GM18502 (cell line): ENCODE measurements around the gene PCDHGB7.
"Not testable (repeated sequence)": the region's sequence is repeated elsewhere in the genome, so short reads cannot be mapped to it uniquely, and the experiment has no call there.

Source experiments
- ATAC-seq: cut with Tn5 transposase; IDR thresholded peaks from one replicate; pipeline ENCODE4 v1.9.1; 2021; ENCODE audit warnings: mild to moderate bottlenecking; ENCODE audit not compliant: unreplicated experiment, poor library complexity

The PCDHGB7 gene

DNA sequence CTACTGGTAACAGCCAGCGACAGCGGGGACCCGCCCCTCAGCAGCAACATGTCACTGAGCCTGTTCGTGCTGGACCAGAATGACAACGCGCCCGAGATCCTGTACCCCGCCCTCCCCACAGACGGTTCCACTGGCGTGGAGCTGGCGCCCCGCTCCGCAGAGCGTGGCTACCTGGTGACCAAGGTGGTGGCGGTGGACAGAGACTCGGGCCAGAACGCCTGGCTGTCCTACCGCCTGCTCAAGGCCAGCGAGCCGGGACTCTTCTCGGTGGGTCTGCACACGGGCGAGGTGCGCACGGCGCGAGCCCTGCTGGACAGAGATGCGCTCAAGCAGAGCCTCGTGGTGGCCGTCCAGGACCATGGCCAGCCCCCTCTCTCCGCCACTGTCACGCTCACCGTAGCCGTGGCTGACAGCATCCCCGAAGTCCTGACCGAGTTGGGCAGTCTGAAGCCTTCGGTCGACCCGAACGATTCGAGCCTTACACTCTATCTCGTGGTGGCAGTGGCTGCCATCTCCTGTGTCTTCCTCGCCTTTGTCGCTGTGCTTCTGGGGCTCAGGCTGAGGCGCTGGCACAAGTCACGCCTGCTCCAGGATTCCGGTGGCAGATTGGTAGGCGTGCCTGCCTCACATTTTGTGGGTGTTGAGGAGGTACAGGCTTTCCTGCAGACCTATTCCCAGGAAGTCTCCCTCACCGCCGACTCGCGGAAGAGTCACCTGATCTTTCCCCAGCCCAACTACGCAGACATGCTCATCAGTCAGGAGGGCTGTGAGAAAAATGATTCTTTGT lies 22.9 kb upstream of the PCDHGB7 start:
- not testable (repeated sequence) for ATAC-seq

- peak; percentile 99 for ATAC-seq
Observed at GRCh38 chr5:141397756-141398551, 19.5 kb upstream of the PCDHGB7 start, which contains the start of gene PCDHGB5. Gene PCDHGB5, plus strand, starts transcription at chr5:141397947. Its CDS starts 181 bp downstream, at chr5:141398128.

- no peak for ATAC-seq
Observed at GRCh38 chr5:141398608-141399007, 18.9 kb upstream of the PCDHGB7 start.

GRCh38 chr5:141399555-141400258 lies 17.8 kb upstream of the PCDHGB7 start:
- no peak for ATAC-seq

- ATAC-seq = no peak
Observed at GRCh38 chr5:141402553-141403243, 14.8 kb upstream of the PCDHGB7 start, which contains the start of gene PCDHGA9. Gene PCDHGA9, plus strand, starts transcription at chr5:141402778. Its CDS starts 175 bp downstream, at chr5:141402953.

GRCh38 chr5:141403387-141403786 lies 14.1 kb upstream of the PCDHGB7 start:
- ATAC-seq = no peak

- ATAC-seq = peak; percentile 86
Observed at GRCh38 chr5:141407790-141408505, 9.5 kb upstream of the PCDHGB7 start, which contains the start of gene PCDHGB6. Gene PCDHGB6, plus strand, starts transcription at chr5:141408021. Its CDS starts 182 bp downstream, at chr5:141408203.

- no peak for ATAC-seq
Observed at GRCh38 chr5:141409598-141410306, 7.7 kb upstream of the PCDHGB7 start.

- ATAC-seq = no peak
Observed at GRCh38 chr5:141411575-141411974, 5.9 kb upstream of the PCDHGB7 start.

GRCh38 chr5:141412854-141413539 lies 4.5 kb upstream of the PCDHGB7 start, which contains the start of gene PCDHGA10:
Gene PCDHGA10, plus strand, starts transcription at chr5:141412987. Its CDS starts 189 bp downstream, at chr5:141413176.
- peak; percentile 77 for ATAC-seq

GRCh38 chr5:141413540-141414069 lies 3.9 kb upstream of the PCDHGB7 start:
- ATAC-seq = peak; percentile 36

GRCh38 chr5:141414548-141415274 lies 2.8 kb upstream of the PCDHGB7 start:
- not testable (repeated sequence) for ATAC-seq

DNA sequence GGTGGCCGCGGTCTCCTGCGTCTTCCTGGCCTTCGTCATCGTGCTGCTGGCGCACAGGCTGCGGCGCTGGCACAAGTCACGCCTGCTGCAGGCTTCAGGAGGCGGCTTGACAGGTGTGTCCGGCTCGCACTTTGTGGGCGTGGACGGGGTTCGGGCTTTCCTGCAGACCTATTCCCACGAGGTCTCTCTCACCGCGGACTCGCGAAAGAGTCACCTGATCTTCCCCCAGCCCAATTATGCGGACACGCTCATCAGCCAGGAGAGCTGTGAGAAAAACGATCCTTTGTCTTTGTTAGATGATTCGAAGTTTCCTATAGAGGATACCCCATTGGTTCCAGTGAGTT lies 2.2 kb upstream of the PCDHGB7 start:
- not testable (repeated sequence) for ATAC-seq

GRCh38 chr5:141419074-141419880 lies 1.8 kb downstream of the PCDHGB7 start:
- no peak for ATAC-seq

DNA sequence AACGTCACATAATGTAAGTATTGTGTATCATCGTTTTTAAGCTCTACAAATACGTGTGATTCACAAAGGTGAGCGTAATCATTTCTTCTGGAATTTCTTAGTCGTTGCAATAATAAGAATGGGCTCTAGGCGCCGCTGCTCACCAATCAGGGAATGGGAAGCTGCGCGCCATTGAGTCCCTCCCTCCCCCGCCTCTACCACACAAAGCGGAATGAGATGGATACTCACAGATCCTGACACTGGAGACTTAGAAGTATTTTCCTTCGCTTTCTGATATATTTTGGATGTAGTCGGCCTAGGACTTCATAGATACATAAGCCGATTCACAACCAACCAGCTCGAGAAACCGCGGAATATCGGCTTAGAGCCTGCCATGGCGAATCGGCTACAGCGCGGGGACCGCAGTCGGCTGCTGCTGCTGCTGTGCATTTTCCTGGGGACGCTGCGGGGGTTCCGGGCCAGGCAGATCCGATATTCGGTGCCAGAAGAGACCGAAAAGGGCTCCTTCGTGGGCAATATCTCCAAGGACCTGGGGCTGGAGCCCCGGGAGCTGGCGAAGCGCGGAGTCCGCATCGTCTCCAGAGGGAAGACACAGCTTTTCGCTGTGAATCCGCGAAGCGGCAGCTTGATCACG lies 3.5 kb downstream of the PCDHGB7 start, which contains the start of gene PCDHGA11:
TSS of gene PCDHGA11 (plus strand) at position 197 of the 634 bp plus-strand sequence. CDS start at position 374, 177 bp downstream.
- peak; percentile 41 for ATAC-seq

DNA sequence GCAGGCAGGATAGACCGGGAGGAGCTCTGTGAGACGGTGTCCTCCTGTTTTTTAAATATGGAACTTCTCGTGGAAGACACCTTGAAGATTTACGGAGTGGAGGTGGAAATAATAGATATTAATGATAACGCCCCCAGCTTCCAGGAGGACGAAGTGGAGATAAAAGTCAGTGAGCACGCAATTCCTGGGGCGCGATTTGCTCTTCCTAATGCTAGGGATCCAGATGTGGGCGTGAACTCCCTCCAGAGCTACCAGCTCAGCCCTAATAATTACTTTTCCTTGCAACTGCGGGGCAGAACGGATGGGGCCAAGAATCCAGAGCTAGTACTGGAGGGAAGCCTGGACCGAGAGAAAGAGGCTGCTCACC lies 4.0 kb downstream of the PCDHGB7 start:
- ATAC-seq = no peak
